Caco-2 (cell line): ENCODE results near the gene PARD3B. TPM values are rescaled to one million over a fixed set of nuclear protein-coding genes. Genes with fewer than 3 reads are reported as not detected.

ENCODE experiments used
- BruUV-seq: library from RNA; stranded (reverse); fragments of 400-500 nt; replicated peaks from 2 replicates; lab custom pipeline; 2021; lab: Mats Ljungman, UMichigan
- CTCF ChIA-PET: fragments of 300-600 bp; sonication (Branson Sonifier 250); formaldehyde crosslinking; loops from one replicate; lab custom pipeline; 2022; ENCODE audit warnings: antibody characterized with exemption; lab: Charles Lee
- POLR2A ChIA-PET: fragments of 300-600 bp; sonication (Branson Sonifier 250); formaldehyde crosslinking; loops from one replicate; lab custom pipeline; 2022; ENCODE audit warnings: antibody characterized with exemption; lab: Charles Lee
- DNase-seq, 2 experiments: peaks; one replicate each; pipeline versions ENCODE4 v3.0.0 to v3.0.0-alpha.2; 2020 to 2022
- H3K27me3 ChIP-seq: replicated peaks from 2 replicates; pipeline ENCODE4 v1.6.0; 2011; ENCODE audit warnings: low read length; ENCODE audit not compliant: control insufficient read depth, insufficient read depth
- H3K36me3 ChIP-seq: 2 replicates; pipeline ENCODE4 v1.5.1; 2011; ENCODE audit warnings: low read length; ENCODE audit not compliant: control insufficient read depth, insufficient read depth
- H3K4me1 ChIP-seq: fragments of 250-450 bp; sonication (Bioruptor Pico); 2 replicates; pipeline ENCODE4 v1.5.1; 2020; ENCODE audit warnings: mild to moderate bottlenecking
- H3K4me3 ChIP-seq: 2 replicates; pipeline ENCODE4 v1.5.1; 2011; ENCODE audit warnings: low read depth, mild to moderate bottlenecking, control low read depth, low read length
- H3K9me3 ChIP-seq: fragments of 250-450 bp; sonication (Bioruptor Pico); 2 replicates; pipeline ENCODE4 v1.5.1; 2020; ENCODE audit warnings: mild to moderate bottlenecking, moderate library complexity
- H3K27ac Mint-ChIP-seq: one replicate; pipeline ENCODE4 v1.8.0; 2022; ENCODE audit warnings: mixed read lengths; ENCODE audit not compliant: unreplicated experiment
- H3K27me3 Mint-ChIP-seq: one replicate; pipeline ENCODE4 v1.8.0; 2022; ENCODE audit warnings: mixed read lengths; ENCODE audit not compliant: insufficient read depth, unreplicated experiment
- H3K36me3 Mint-ChIP-seq: one replicate; pipeline ENCODE4 v1.8.0; 2022; ENCODE audit warnings: mild to moderate bottlenecking, mixed read lengths; ENCODE audit not compliant: insufficient read depth, unreplicated experiment
- H3K4me1 Mint-ChIP-seq: one replicate; pipeline ENCODE4 v1.8.0; 2022; ENCODE audit warnings: low read depth, mixed read lengths; ENCODE audit not compliant: unreplicated experiment
- H3K4me3 Mint-ChIP-seq: one replicate; pipeline ENCODE4 v1.8.0; 2022; ENCODE audit warnings: mild to moderate bottlenecking, moderate library complexity, mixed read lengths; ENCODE audit not compliant: unreplicated experiment
- H3K9me3 Mint-ChIP-seq: one replicate; pipeline ENCODE4 v1.8.0; 2022; ENCODE audit warnings: mixed read lengths; ENCODE audit not compliant: unreplicated experiment
- CTCF ChIP-seq, 2 experiments: fragments of 200-600 bp in 1 of 2; IDR thresholded peaks; 1 replicate in 1 of 2; 2 replicates in 1 of 2; pipeline versions ENCODE4 v1.5.1 to v1.8.0; 2011 to 2022; ENCODE audit warnings: antibody characterized with exemption in 1 of 2, control low read depth in 1 of 2, inconsistent platforms in 1 of 2, low read depth in 1 of 2, low read length in 1 of 2, mild to moderate bottlenecking in 1 of 2, moderate library complexity in 1 of 2; ENCODE audit not compliant: insufficient read depth in 1 of 2, severe bottlenecking in 1 of 2, unreplicated experiment in 1 of 2
- intact Hi-C: fragments of 100-400 bp; cut with micrococcal nuclease; formaldehyde crosslinking; loops from one replicate; pipeline ENCODE4 v1.10.0; 2022; ENCODE audit not compliant: unreplicated experiment
- total RNA-seq: library from RNA; stranded (reverse); gene quantifications from 2 replicates; pipeline ENCODE4 v1.2.3, GENCODE V29; 2022

The PARD3B gene
- total RNA-seq, 1 experiment from 2014 or later = 68.9 TPM

GRCh38 chr2:204964414-204964813 lies 419.1 kb downstream of the PARD3B start:
- H3K9me3 ChIP-seq = no peaks in the 10 kb centered on the region
- intact Hi-C loops = no loop called here
- H3K4me3 ChIP-seq = no peak overlapping the region
- ChIA-PET POLR2A (no interaction called here), CTCF (no interaction called here)
- H3K4me1 Mint-ChIP-seq = peaks cover 15% of the 10 kb centered on the region
- H3K4me3 Mint-ChIP-seq = no peak overlapping the region
- BruUV-seq = no TSS peak
- peaks cover 11% of the 10 kb centered on the region; the same call in 1 of the 2 replicates for H3K4me1 ChIP-seq
- no peak overlapping the region for H3K27ac Mint-ChIP-seq
- DNase-seq = no peak
- H3K9me3 Mint-ChIP-seq = peaks cover 10% of the 10 kb centered on the region
- no peaks in the 10 kb centered on the region for H3K27me3 ChIP-seq
- H3K27me3 Mint-ChIP-seq = no peaks in the 10 kb centered on the region
- TF ChIP-seq CTCF (IDR thresholded peaks at IDR 0.05; ENCODE audit: insufficient read depth in 1 of 2, low read depth in 1 of 2, low read length in 1 of 2, severe bottlenecking in 1 of 2, unreplicated experiment in 1 of 2) = no peak
- H3K36me3 ChIP-seq = no peaks in the 10 kb centered on the region; the same call in 1 of the 2 replicates
- peaks cover 28% of the 10 kb centered on the region for H3K36me3 Mint-ChIP-seq

GRCh38 chr2:204966245-204966644 lies 421.0 kb downstream of the PARD3B start:
- no peak overlapping the region for H3K27ac Mint-ChIP-seq
- BruUV-seq = no TSS peak
- H3K4me1 Mint-ChIP-seq = peaks cover 11% of the 10 kb centered on the region
- Histone ChIP-seq H3K9me3 (no peaks in the 10 kb centered on the region), H3K36me3 (no peaks in the 10 kb centered on the region; the same call in 1 of the 2 replicates), H3K4me1 (peaks cover 11% of the 10 kb centered on the region; the same call in 1 of the 2 replicates), H3K4me3 (no peak overlapping the region), H3K27me3 (no peaks in the 10 kb centered on the region)
- no peak overlapping the region for H3K4me3 Mint-ChIP-seq
- no peaks in the 10 kb centered on the region for H3K27me3 Mint-ChIP-seq
- no peak for TF ChIP-seq CTCF (IDR thresholded peaks at IDR 0.05; ENCODE audit: insufficient read depth in 1 of 2, low read depth in 1 of 2, low read length in 1 of 2, severe bottlenecking in 1 of 2, unreplicated experiment in 1 of 2)
- ChIA-PET POLR2A (no interaction called here), CTCF (no interaction called here)
- no peaks in the 10 kb centered on the region for H3K9me3 Mint-ChIP-seq
- intact Hi-C loops = no loop called here
- no peak for DNase-seq
- peaks cover 28% of the 10 kb centered on the region for H3K36me3 Mint-ChIP-seq

GRCh38 chr2:204967199-204967960 lies 422.1 kb downstream of the PARD3B start:
- no peak for DNase-seq
- Mint-ChIP-seq H3K4me1 (peaks cover 1% of the 10 kb centered on the region), H3K27ac (no peak overlapping the region), H3K27me3 (no peaks in the 10 kb centered on the region), H3K9me3 (no peaks in the 10 kb centered on the region), H3K4me3 (no peak overlapping the region), H3K36me3 (peaks cover 22% of the 10 kb centered on the region)
- no peaks in the 10 kb centered on the region for H3K27me3 ChIP-seq
- peaks cover 3% of the 10 kb centered on the region for H3K4me1 ChIP-seq
- no peak for TF ChIP-seq CTCF (IDR thresholded peaks at IDR 0.05; ENCODE audit: insufficient read depth in 1 of 2, low read depth in 1 of 2, low read length in 1 of 2, severe bottlenecking in 1 of 2, unreplicated experiment in 1 of 2)
- POLR2A ChIA-PET = no interaction called here
- H3K4me3 ChIP-seq = no peak overlapping the region
- H3K36me3 ChIP-seq = no peaks in the 10 kb centered on the region; the same call in 1 of the 2 replicates
- CTCF ChIA-PET = no interaction called here
- no peaks in the 10 kb centered on the region for H3K9me3 ChIP-seq
- no TSS peak for BruUV-seq
- intact Hi-C loops = no loop called here
